Activated CD4-positive, alpha-beta T cell treated with anti-CD3 and anti-CD28 coated beads for 48 hours (primary cell): ENCODE results near the gene NRTN.

Source experiments
- DNase-seq: peaks from one replicate; pipeline ENCODE4 v3.0.0-alpha.2; 2020

Gene NRTN

GRCh38 chr19:5817218-5817617 is 12.4 kb downstream of the NRTN start:
- no peak for DNase-seq

GRCh38 chr19:5818594-5818993 is 13.7 kb downstream of the NRTN start:
- DNase-seq = no peak

GRCh38 chr19:5820785-5821184 is 15.9 kb downstream of the NRTN start:
- no peak for DNase-seq

- no peak for DNase-seq
Observed at GRCh38 chr19:5821521-5822180, 16.8 kb downstream of the NRTN start.

GRCh38 chr19:5822181-5822844 is 17.4 kb downstream of the NRTN start:
- no peak for DNase-seq

GRCh38 chr19:5823579-5824281 is 18.9 kb downstream of the NRTN start:
- DNase-seq = no peak

GRCh38 chr19:5824751-5825150 is 19.9 kb downstream of the NRTN start:
- DNase-seq = no peak

DNA sequence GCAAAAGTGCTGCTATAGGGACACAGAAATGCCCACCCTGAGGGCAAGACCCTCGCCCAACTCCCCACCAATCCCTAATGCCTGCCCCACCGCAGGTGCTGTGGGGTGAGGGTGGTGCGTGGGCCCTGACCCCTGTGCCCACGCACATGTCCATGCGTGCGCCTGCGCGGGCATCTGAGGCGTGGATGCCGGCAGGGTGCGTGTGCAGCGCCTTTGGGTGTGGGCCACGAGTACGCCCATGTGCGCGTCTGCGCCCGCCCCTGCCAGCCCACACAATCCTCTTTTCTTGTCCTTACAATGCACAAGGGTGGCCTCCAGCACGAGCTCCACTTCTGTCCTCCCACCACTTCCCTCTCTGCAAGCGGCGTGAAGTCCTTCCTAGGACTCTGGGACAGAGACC is 20.3 kb downstream of the NRTN start:
- no peak for DNase-seq

DNA sequence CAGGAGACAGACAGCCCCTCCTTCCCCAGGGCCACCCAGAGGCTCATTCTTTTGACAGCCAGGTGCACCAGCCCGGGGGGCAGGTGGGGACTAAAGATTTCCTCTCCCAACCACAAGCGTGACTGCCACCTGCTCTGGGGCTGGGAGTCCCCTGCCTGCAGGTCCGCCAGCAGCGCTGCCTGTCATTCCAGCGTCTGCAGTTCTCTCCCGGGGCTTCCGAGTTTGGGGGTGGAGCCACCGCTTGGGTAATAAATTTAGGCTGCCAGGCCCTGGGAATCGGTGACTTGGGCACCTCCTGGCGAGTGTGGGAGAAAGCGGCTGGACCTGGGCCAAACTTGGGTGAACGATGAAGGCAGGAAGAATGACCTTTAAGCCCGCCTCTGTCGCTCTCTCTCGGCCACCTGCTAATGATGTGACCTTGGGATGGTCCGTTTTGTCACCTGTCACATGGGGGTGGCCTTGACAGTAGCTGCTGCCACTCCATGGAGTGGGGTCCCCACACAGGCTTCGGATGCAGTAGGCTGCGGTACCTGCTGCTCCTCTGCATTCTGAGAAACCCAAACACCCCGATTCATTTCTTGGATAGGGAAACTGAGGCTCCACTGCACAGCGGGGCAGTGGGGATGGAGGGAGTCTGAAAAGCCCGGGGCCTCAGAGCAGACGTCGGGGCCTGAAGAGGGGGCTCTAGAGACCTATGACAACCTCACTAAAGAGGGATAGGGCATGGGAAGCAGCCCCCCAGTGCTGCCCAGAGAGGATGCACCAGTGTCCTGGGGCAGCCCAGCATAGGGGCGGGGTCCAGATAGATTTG is 21.9 kb downstream of the NRTN start:
- DNase-seq = peak; percentile 27

- DNase-seq = no peak
Observed at GRCh38 chr19:5827342-5827890, 22.5 kb downstream of the NRTN start.

DNA sequence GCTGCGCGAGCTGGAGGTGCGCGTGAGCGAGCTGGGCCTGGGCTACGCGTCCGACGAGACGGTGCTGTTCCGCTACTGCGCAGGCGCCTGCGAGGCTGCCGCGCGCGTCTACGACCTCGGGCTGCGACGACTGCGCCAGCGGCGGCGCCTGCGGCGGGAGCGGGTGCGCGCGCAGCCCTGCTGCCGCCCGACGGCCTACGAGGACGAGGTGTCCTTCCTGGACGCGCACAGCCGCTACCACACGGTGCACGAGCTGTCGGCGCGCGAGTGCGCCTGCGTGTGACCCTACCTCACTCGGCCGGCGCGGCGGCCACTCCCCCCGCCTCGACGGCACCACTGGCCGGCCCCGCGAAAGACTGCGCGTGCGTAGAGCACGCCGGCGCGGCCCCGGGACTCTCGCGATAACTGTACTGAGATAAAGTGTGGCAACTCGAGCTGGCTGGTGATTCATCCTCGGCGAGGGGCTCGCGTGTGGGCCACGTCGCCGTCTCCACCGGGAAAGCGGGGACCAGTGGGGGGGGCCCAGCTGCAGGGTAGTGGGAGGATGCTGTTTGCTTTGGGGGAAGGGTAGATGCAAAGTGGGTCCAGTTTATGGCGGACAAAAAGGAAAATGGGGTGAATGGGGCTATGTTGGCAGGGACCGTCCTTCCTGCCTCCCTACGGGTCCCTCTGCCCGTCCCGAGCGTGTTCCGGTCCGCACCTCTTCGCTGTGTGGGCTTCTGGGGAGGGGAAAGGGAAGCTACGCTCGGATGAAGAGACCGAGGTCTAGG is 23.2 kb downstream of the NRTN start:
- peak; percentile 97 for DNase-seq

DNA sequence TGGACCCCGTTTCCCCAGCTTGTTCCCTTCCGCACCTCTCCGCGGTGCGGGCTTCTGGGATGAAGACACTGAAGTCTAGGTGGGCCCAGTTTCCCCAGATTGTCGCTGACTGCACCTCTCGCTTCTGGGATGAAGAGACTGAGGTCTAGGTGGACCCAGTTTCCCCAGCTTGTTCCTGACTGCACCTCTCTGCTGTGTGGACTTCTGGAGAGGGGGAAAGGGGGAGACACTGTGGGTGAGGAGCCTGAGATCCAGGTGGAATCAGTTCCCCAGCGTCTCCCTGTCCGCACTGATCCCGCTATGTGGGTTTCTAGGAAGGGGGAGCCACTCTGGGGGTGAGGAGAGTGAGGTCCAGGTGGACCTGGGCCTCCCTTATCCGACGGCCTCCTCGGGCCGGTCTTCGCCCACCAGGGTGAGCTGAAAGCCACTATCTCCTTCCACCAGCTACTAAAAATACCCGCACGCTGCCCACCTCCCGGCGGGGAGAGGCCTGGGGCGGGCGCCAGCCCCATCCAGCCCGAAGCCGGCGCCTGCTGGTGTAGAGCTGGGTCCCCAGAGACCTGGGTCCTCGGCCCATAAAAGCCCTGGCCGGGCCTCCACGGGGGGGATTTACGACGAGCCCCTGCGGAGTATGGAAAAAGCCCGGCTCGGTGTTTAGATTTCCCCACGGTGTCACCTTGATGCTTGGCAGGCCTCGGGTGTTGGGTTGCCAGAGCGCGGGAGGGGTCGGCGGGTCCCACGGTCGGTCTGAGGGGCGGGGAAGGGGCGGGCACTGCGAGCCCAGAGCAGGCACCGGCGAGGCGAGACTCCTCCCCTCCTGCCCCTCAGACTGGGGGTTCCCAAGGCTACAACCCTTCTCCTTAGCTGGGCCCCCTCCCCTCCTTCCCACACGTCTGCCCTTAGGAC is 24.0 kb downstream of the NRTN start:
- DNase-seq = peak; percentile 53

DNA sequence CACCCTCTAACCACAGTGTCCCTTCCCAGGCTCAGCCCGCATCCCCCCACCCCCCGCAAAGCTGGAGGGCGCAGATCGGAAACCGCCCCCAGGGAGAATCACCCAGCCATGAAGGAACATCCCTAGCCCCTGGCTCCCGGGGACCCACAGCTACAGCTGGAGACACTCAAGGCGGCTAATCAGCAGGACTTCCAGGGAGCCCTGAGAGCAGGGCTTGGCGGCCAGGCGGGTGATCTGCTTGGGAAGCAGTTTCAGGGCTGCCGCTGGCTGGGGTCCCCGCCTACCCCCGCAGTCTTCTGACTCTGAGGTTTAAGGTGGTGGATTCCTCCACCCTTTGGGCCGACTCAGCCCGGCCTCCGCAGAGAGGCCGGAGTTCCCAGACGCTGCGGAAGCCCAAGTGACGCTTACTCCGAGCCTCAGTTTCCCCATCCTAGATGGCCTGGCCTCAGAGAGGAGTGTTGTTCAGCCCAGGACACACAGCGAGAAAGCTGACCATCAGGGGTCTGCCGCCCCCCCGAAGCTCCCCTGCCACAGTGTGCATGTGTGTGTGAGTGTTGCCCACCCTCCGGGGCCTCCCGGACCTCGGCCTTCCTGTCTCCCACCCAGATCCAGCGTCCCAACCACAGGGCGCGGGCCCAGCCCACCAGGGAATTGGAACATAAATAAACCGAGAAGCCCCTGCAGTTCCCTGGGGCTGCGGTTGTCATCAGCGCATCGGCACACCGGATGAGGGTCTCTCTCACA is 24.9 kb downstream of the NRTN start:
- DNase-seq = no peak

DNA sequence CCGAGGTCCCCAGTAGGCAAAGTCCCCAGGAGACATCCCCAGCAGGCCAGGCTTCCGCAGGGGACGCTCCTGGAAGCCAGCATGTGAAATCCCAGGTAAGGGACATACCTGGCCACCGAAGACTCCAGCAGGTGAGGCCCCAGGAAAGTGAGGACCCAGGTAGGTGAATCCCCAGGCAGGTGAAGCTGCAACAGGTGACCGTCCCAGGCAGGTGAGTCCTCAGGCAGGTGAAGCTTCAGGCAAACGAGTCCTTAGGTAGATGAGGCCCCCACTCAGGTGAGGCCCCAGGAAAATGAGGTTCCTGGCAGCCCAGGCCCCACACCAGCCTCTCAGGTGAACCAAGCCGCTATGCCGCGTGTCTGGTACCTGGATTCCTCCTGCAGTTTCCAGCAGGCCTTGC is 26.3 kb downstream of the NRTN start:
- DNase-seq = no peak

DNA sequence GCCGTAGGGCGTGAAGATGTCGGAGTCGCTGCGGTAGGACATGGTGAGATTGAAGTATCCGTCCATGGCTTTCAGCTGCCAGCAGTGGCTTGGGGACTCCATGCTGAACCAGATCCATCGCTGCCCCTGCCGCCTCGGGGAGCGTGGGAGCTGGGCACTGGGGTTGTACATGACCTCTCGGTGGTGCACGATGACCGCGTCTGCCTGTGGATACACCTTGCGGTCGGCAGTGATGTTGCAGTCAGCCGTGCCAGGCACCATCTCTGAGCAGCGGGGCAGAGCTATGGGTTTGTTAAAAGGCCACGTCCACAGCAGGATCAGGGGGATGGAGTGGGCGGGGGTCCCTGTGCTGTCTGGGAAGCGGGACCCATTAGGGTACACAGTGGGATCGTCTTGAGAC is 27.2 kb downstream of the NRTN start:
- DNase-seq = no peak

- DNase-seq = no peak
Observed at GRCh38 chr19:5832527-5833216, 27.8 kb downstream of the NRTN start.

GRCh38 chr19:5837761-5838352 is 33.0 kb downstream of the NRTN start:
- no peak for DNase-seq

GRCh38 chr19:5838353-5839064 is 33.6 kb downstream of the NRTN start:
- no peak for DNase-seq
